NB4 (cell line): ENCODE results near the gene CAMKMT.

Experiments
- MAX ChIP-seq: IDR thresholded peaks from 2 replicates; pipeline ENCODE4 v1.6.1; 2011; ENCODE audit warnings: low read depth, low read length
- TF ChIP-seq, protein P1 (sequence below): IDR thresholded peaks from one replicate; pipeline ENCODE4 v1.5.1; 2012; ENCODE audit warnings: low read depth, low read length

GRCh38 chr2:44452069-44452583, 90.4 kb downstream of the CAMKMT start:
- TF ChIP-seq, protein P1, sequence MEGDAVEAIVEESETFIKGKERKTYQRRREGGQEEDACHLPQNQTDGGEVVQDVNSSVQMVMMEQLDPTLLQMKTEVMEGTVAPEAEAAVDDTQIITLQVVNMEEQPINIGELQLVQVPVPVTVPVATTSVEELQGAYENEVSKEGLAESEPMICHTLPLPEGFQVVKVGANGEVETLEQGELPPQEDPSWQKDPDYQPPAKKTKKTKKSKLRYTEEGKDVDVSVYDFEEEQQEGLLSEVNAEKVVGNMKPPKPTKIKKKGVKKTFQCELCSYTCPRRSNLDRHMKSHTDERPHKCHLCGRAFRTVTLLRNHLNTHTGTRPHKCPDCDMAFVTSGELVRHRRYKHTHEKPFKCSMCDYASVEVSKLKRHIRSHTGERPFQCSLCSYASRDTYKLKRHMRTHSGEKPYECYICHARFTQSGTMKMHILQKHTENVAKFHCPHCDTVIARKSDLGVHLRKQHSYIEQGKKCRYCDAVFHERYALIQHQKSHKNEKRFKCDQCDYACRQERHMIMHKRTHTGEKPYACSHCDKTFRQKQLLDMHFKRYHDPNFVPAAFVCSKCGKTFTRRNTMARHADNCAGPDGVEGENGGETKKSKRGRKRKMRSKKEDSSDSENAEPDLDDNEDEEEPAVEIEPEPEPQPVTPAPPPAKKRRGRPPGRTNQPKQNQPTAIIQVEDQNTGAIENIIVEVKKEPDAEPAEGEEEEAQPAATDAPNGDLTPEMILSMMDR: no peak
- TF ChIP-seq MAX: no peak
